PC-9 (cell line): ENCODE results near the gene SCN3A. TPM values are rescaled to one million over a fixed set of nuclear protein-coding genes. Genes with fewer than 3 reads are reported as not detected.

Source experiments
- BruUV-seq: library from RNA; stranded (reverse); fragments of 400-500 nt; replicated peaks from 2 replicates; lab custom pipeline; 2021; lab: Mats Ljungman, UMichigan
- CTCF ChIA-PET: fragments of 300-600 bp; sonication (Branson Sonifier 250); formaldehyde crosslinking; loops from one replicate; lab custom pipeline; 2022; ENCODE audit warnings: antibody characterized with exemption; lab: Charles Lee
- POLR2A ChIA-PET: fragments of 300-600 bp; sonication (Branson Sonifier 250); formaldehyde crosslinking; loops from one replicate; lab custom pipeline; 2022; ENCODE audit warnings: antibody characterized with exemption; ENCODE audit not compliant: unreplicated experiment; lab: Charles Lee
- DNase-seq, 2 experiments: peaks; one replicate each; pipeline versions ENCODE4 v3.0.0 to v3.0.0-alpha.2; 2015 to 2022; ENCODE audit warnings: mixed read lengths in 1 of 2
- H2AFZ ChIP-seq: fragments of 200-600 bp; sonication (generic); 2 replicates; pipeline ENCODE4 v1.8.1; 2017; ENCODE audit warnings: antibody characterized with exemption
- H3F3A ChIP-seq: fragments of 200-600 bp; sonication (generic); 2 replicates; pipeline ENCODE4 v1.8.1; 2017; ENCODE audit warnings: antibody characterized with exemption, mild to moderate bottlenecking, low read depth; ENCODE audit not compliant: insufficient read depth
- H3K27ac ChIP-seq: fragments of 200-600 bp; sonication (generic); 2 replicates; pipeline ENCODE4 v1.6.1; 2016; ENCODE audit warnings: mixed run types
- H3K27me3 ChIP-seq: fragments of 200-600 bp; sonication (generic); 2 replicates; pipeline ENCODE4 v1.6.1; 2016; ENCODE audit warnings: low read depth, mixed run types; ENCODE audit not compliant: insufficient read depth
- H3K36me3 ChIP-seq: fragments of 200-600 bp; sonication (generic); 2 replicates; pipeline ENCODE4 v1.6.1; 2016; ENCODE audit warnings: low read depth, mixed run types
- H3K4me1 ChIP-seq: fragments of 200-600 bp; sonication (generic); replicated peaks from 2 replicates; pipeline ENCODE4 v1.6.1; 2016; ENCODE audit warnings: mixed run types; ENCODE audit not compliant: insufficient read depth
- H3K4me2 ChIP-seq: fragments of 200-600 bp; sonication (generic); 2 replicates; pipeline ENCODE4 v1.6.1; 2017; ENCODE audit warnings: mixed run types
- H3K4me3 ChIP-seq: fragments of 200-600 bp; sonication (generic); 2 replicates; pipeline ENCODE4 v1.6.1; 2016; ENCODE audit warnings: mixed run types
- H3K79me2 ChIP-seq: fragments of 200-600 bp; sonication (generic); 2 replicates; pipeline ENCODE4 v1.6.1; 2017; ENCODE audit warnings: low read depth, mixed run types
- H3K9me2 ChIP-seq: fragments of 200-600 bp; sonication (generic); 2 replicates; pipeline ENCODE4 v1.8.1; 2017; ENCODE audit warnings: mild to moderate bottlenecking; ENCODE audit not compliant: insufficient read depth
- H3K9me3 ChIP-seq: fragments of 200-600 bp; sonication (generic); 2 replicates; pipeline ENCODE4 v1.8.1; 2016; ENCODE audit warnings: low read depth; ENCODE audit not compliant: insufficient read depth
- H4K20me1 ChIP-seq: fragments of 200-600 bp; sonication (generic); 2 replicates; pipeline ENCODE4 v1.8.1; 2017; ENCODE audit not compliant: insufficient read depth
- EZH2 ChIP-seq: fragments of 200-600 bp; sonication (generic); IDR thresholded peaks from 2 replicates; pipeline ENCODE4 v1.8.0; 2017; ENCODE audit warnings: antibody characterized with exemption, low read depth
- intact Hi-C: fragments of 100-400 bp; cut with micrococcal nuclease; formaldehyde crosslinking; loops from one replicate; pipeline ENCODE4 v1.10.0; 2022; ENCODE audit not compliant: unreplicated experiment
- total RNA-seq: library from RNA; stranded (reverse); gene quantifications from 2 replicates; pipeline ENCODE4 v1.2.3, GENCODE V29; 2021
- TF ChIP-seq, protein P1 (sequence below): fragments of 200-600 bp; sonication (generic); conservative IDR thresholded peaks from 2 replicates; pipeline ENCODE4 v1.6.1; 2017; ENCODE audit warnings: mixed run types, antibody characterized with exemption, mild to moderate bottlenecking, moderate library complexity

The SCN3A gene
- total RNA-seq, 1 experiment from 2014 or later: not detected

DNA sequence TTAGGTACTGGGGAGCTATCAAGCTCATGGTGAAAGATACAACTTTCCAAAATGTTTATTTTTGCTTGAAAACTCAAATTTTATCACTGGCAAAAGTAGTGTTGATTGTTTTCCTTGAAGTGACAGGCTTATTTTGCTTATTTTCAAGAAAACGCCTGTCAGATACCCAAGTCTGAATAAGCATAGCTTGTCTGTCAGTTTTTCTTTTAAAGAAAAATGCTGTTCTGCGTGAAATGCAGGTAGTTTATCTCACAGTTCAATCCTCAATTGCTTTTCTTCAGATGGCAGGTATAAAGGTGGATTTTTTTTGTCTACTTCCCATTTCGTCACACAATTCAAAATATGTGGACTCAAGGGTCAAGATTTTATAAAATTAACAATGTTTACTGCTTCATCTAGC, 145.9 kb downstream of the SCN3A start:
- H4K20me1 ChIP-seq: no peaks in the 10 kb centered on the region
- H3F3A ChIP-seq: no peaks in the 10 kb centered on the region
- TF ChIP-seq, protein P1, sequence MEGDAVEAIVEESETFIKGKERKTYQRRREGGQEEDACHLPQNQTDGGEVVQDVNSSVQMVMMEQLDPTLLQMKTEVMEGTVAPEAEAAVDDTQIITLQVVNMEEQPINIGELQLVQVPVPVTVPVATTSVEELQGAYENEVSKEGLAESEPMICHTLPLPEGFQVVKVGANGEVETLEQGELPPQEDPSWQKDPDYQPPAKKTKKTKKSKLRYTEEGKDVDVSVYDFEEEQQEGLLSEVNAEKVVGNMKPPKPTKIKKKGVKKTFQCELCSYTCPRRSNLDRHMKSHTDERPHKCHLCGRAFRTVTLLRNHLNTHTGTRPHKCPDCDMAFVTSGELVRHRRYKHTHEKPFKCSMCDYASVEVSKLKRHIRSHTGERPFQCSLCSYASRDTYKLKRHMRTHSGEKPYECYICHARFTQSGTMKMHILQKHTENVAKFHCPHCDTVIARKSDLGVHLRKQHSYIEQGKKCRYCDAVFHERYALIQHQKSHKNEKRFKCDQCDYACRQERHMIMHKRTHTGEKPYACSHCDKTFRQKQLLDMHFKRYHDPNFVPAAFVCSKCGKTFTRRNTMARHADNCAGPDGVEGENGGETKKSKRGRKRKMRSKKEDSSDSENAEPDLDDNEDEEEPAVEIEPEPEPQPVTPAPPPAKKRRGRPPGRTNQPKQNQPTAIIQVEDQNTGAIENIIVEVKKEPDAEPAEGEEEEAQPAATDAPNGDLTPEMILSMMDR: no peak
- no peak for TF ChIP-seq EZH2
- H3K9me3 ChIP-seq: no peaks in the 10 kb centered on the region
- BruUV-seq: no TSS peak
- H3K4me3 ChIP-seq: no peak overlapping the region
- H3K4me2 ChIP-seq: no peak overlapping the region
- no peak for DNase-seq
- H3K27me3 ChIP-seq: no peaks in the 10 kb centered on the region
- intact Hi-C loops: no loop called here
- no peaks in the 10 kb centered on the region for H3K9me2 ChIP-seq
- POLR2A ChIA-PET: no interaction called here
- H2AFZ ChIP-seq: no peak overlapping the region
- CTCF ChIA-PET: no interaction called here
- no peaks in the 10 kb centered on the region for H3K36me3 ChIP-seq
- H3K79me2 ChIP-seq: no peaks in the 10 kb centered on the region
- no peaks in the 10 kb centered on the region for H3K4me1 ChIP-seq
- no peak overlapping the region for H3K27ac ChIP-seq

DNA sequence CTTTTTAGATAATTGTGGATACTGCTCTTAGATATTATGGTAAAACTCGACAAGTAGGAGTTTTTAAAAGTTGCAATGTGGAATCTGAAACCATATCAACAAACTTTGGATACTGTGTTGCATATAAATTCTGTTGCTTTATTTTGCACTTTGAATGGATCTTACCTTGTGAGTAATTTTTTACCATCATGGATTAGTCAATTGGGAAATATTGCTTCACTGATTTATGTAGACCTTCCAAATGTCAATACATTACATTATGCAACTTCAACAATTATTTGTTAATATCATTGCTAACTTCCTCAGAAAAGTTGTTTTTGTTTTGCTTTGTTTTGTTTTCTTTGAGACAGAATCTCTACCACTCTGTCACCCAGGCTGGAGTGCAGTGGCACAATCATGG, 146.5 kb downstream of the SCN3A start:
- H3K9me3 ChIP-seq: no peaks in the 10 kb centered on the region
- no peak for DNase-seq
- no peaks in the 10 kb centered on the region for H3K79me2 ChIP-seq
- BruUV-seq: no TSS peak
- no peaks in the 10 kb centered on the region for H3K36me3 ChIP-seq
- no peak overlapping the region for H3K4me3 ChIP-seq
- H3F3A ChIP-seq: no peaks in the 10 kb centered on the region
- no peak overlapping the region for H3K4me2 ChIP-seq
- H3K27ac ChIP-seq: no peak overlapping the region
- no peak overlapping the region for H2AFZ ChIP-seq
- no peaks in the 10 kb centered on the region for H3K9me2 ChIP-seq
- H4K20me1 ChIP-seq: no peaks in the 10 kb centered on the region
- POLR2A ChIA-PET: no interaction called here
- intact Hi-C loops: no loop called here
- CTCF ChIA-PET: no interaction called here
- TF ChIP-seq, protein P1: no peak
- H3K27me3 ChIP-seq: no peaks in the 10 kb centered on the region
- no peaks in the 10 kb centered on the region for H3K4me1 ChIP-seq

DNA sequence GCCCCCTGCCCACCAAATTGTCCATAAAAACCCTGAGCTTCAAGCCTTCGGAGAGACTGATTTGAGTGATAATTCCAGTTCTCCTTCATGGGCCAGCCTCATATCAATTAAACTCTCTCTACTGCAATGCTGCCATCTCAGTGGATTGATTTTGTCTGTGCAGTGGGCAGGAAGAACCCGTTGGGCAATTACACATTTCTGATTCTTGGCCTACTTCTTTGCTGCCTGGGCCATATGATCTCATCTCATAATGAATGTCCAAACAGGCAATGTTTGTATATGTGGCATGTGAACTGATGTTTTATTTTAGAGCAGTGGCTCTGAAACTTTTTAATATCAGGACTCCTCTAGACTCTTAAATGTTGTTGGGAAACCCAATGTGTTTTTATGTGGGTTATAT, 147.3 kb downstream of the SCN3A start:
- ChIA-PET CTCF (no interaction called here), POLR2A (no interaction called here)
- H4K20me1 ChIP-seq: no peaks in the 10 kb centered on the region
- no peak overlapping the region for H3K4me3 ChIP-seq
- TF ChIP-seq EZH2: no peak
- TF ChIP-seq, protein P1: no peak
- H3K4me2 ChIP-seq: no peak overlapping the region
- H3K36me3 ChIP-seq: no peaks in the 10 kb centered on the region
- BruUV-seq: no TSS peak
- H3K27ac ChIP-seq: no peak overlapping the region
- H3K27me3 ChIP-seq: no peaks in the 10 kb centered on the region
- no peaks in the 10 kb centered on the region for H3K9me2 ChIP-seq
- no peaks in the 10 kb centered on the region for H3F3A ChIP-seq
- intact Hi-C loops: no loop called here
- no peaks in the 10 kb centered on the region for H3K79me2 ChIP-seq
- no peak overlapping the region for H2AFZ ChIP-seq
- H3K4me1 ChIP-seq: no peaks in the 10 kb centered on the region
- DNase-seq: no peak
- H3K9me3 ChIP-seq: no peaks in the 10 kb centered on the region
